Stimulated activated naive B cell treated with anti-CD40 and anti-IgM and Interleukin-4, amounts not matched to agents 10 μg/mL and 1 μg/mL and 100 μg/mL, for 72 hours (primary cell): ENCODE results near the gene TMEM252.

Source experiments
- ATAC-seq, 2 donors: fragments of 150-1000 bp; cut with Tn5 transposase; replicated peaks; 2 replicates each; pipeline ENCODE4 v1.10.0; 2021; ENCODE audit warnings: moderate library complexity in 1 of 2
- DNase-seq: peaks from one replicate; pipeline ENCODE4 v3.0.0; 2021
- H3K27ac Mint-ChIP-seq: one replicate; pipeline ENCODE4 v1.8.0; 2022; ENCODE audit warnings: mild to moderate bottlenecking, mixed read lengths
- H3K27me3 Mint-ChIP-seq, 2 donors: one replicate each; pipeline ENCODE4 v1.8.0; 2022; ENCODE audit warnings: mixed read lengths in 2 of 2
- H3K36me3 Mint-ChIP-seq, 2 donors: one replicate each; pipeline ENCODE4 v1.8.0; 2022; ENCODE audit warnings: mixed read lengths in 2 of 2, mild to moderate bottlenecking in 1 of 2
- H3K4me1 Mint-ChIP-seq, 2 donors: one replicate each; pipeline ENCODE4 v1.8.0; 2022; ENCODE audit warnings: mixed read lengths in 2 of 2, mild to moderate bottlenecking in 1 of 2
- H3K4me3 Mint-ChIP-seq, 2 donors: one replicate each; pipeline ENCODE4 v1.8.0; 2022; ENCODE audit warnings: mild to moderate bottlenecking in 2 of 2, mixed read lengths in 2 of 2, moderate library complexity in 1 of 2
- H3K9me3 Mint-ChIP-seq, 2 donors: one replicate each; pipeline ENCODE4 v1.8.0; 2022; ENCODE audit warnings: mixed read lengths in 2 of 2, mild to moderate bottlenecking in 1 of 2

TMEM252 gene

GRCh38 chr9:68522954-68523353, 17.7 kb downstream of the TMEM252 start:
- H3K27ac Mint-ChIP-seq = no peak overlapping the region
- no peak overlapping the region for H3K4me3 Mint-ChIP-seq
- peaks cover 2 to 6% of the 10 kb centered on the region in 2 donors for H3K4me1 Mint-ChIP-seq
- H3K27me3 Mint-ChIP-seq = peaks cover 5 to 12% of the 10 kb centered on the region in 2 donors
- peaks cover 5 to 8% of the 10 kb centered on the region in 2 donors for H3K9me3 Mint-ChIP-seq
- no peak for DNase-seq
- ATAC-seq = no peak
- no peaks in the 10 kb centered on the region for H3K36me3 Mint-ChIP-seq

- DNase-seq (no peak), ATAC-seq (no peak)
- H3K4me3 Mint-ChIP-seq = no peak overlapping the region
- no peaks in the 10 kb centered on the region for H3K36me3 Mint-ChIP-seq
- H3K27me3 Mint-ChIP-seq = peaks cover 5 to 7% of the 10 kb centered on the region in 2 donors
- H3K9me3 Mint-ChIP-seq = peaks cover 5 to 8% of the 10 kb centered on the region in 2 donors
- no peak overlapping the region for H3K27ac Mint-ChIP-seq
- peaks cover 2 to 6% of the 10 kb centered on the region in 2 donors for H3K4me1 Mint-ChIP-seq
Measured at GRCh38 chr9:68522131-68522530, 18.6 kb downstream of the TMEM252 start.

- Mint-ChIP-seq H3K9me3 (peaks cover 5 to 8% of the 10 kb centered on the region in 2 donors), H3K27me3 (peaks cover 0 to 5% of the 10 kb centered on the region in 2 donors), H3K4me3 (no peak overlapping the region), H3K27ac (no peak overlapping the region), H3K36me3 (no peaks in the 10 kb centered on the region), H3K4me1 (no peaks in the 10 kb centered on the region)
- no peak for ATAC-seq
- DNase-seq = no peak
Measured at GRCh38 chr9:68515326-68516017, 25.2 kb downstream of the TMEM252 start.

GRCh38 chr9:68513981-68514380, 26.7 kb downstream of the TMEM252 start:
- H3K36me3 Mint-ChIP-seq = no peaks in the 10 kb centered on the region
- H3K4me3 Mint-ChIP-seq = no peak overlapping the region
- H3K9me3 Mint-ChIP-seq = peaks cover 5 to 8% of the 10 kb centered on the region in 2 donors
- ATAC-seq (no peak), DNase-seq (no peak)
- no peak overlapping the region for H3K27ac Mint-ChIP-seq
- peaks cover 0 to 5% of the 10 kb centered on the region in 2 donors for H3K27me3 Mint-ChIP-seq
- H3K4me1 Mint-ChIP-seq = peaks cover 3 to 6% of the 10 kb centered on the region in 2 donors

- ATAC-seq = no peak
- peaks cover 2 to 4% of the 10 kb centered on the region in 2 donors for H3K9me3 Mint-ChIP-seq
- peaks cover 0 to under 1% of the 10 kb centered on the region in 2 donors for H3K27me3 Mint-ChIP-seq
Measured at GRCh38 chr9:68513385-68513784, 27.3 kb downstream of the TMEM252 start.

GRCh38 chr9:68509689-68510088, 31.0 kb downstream of the TMEM252 start:
- peaks cover 7 to 17% of the 10 kb centered on the region in 2 donors for H3K4me1 Mint-ChIP-seq
- H3K36me3 Mint-ChIP-seq = no peaks in the 10 kb centered on the region
- ATAC-seq = no peak
- DNase-seq = no peak
- no peaks in the 10 kb centered on the region for H3K9me3 Mint-ChIP-seq
- H3K27me3 Mint-ChIP-seq = no peaks in the 10 kb centered on the region
- H3K4me3 Mint-ChIP-seq = no peak overlapping the region
- H3K27ac Mint-ChIP-seq = no peak overlapping the region

More at GRCh38 chr9:68513385-68513784, 27.3 kb downstream of the TMEM252 start:
- Mint-ChIP-seq H3K27ac (no peak overlapping the region), H3K4me1 (peaks cover 3 to 6% of the 10 kb centered on the region in 2 donors), H3K36me3 (no peaks in the 10 kb centered on the region), H3K4me3 (no peak overlapping the region)
- DNase-seq = no peak

GRCh38 chr9:68508547-68508946, 32.1 kb downstream of the TMEM252 start:
- Mint-ChIP-seq H3K4me3 (no peak overlapping the region), H3K36me3 (no peaks in the 10 kb centered on the region), H3K27me3 (no peaks in the 10 kb centered on the region), H3K4me1 (peaks cover 7 to 17% of the 10 kb centered on the region in 2 donors), H3K9me3 (no peaks in the 10 kb centered on the region), H3K27ac (no peak overlapping the region)
- DNase-seq = no peak
- no peak for ATAC-seq

GRCh38 chr9:68507806-68508145, 32.9 kb downstream of the TMEM252 start:
- no peak overlapping the region for H3K4me3 Mint-ChIP-seq
- DNase-seq = no peak
- no peak overlapping the region for H3K27ac Mint-ChIP-seq
- no peaks in the 10 kb centered on the region for H3K27me3 Mint-ChIP-seq
- H3K9me3 Mint-ChIP-seq = no peaks in the 10 kb centered on the region
- H3K4me1 Mint-ChIP-seq = peaks cover 7 to 17% of the 10 kb centered on the region in 2 donors
- H3K36me3 Mint-ChIP-seq = no peaks in the 10 kb centered on the region
- no peak for ATAC-seq

- peaks cover 7 to 17% of the 10 kb centered on the region in 2 donors for H3K4me1 Mint-ChIP-seq
- no peak overlapping the region for H3K27ac Mint-ChIP-seq
- DNase-seq (no peak), ATAC-seq (no peak)
- H3K27me3 Mint-ChIP-seq = no peaks in the 10 kb centered on the region
- no peaks in the 10 kb centered on the region for H3K36me3 Mint-ChIP-seq
- no peak overlapping the region for H3K4me3 Mint-ChIP-seq
- H3K9me3 Mint-ChIP-seq = no peaks in the 10 kb centered on the region
Measured at GRCh38 chr9:68507130-68507805, 33.4 kb downstream of the TMEM252 start.

- no peaks in the 10 kb centered on the region for H3K9me3 Mint-ChIP-seq
- DNase-seq (no peak), ATAC-seq (peak in 1 of 2 donors; percentile 38)
- peaks cover 7 to 17% of the 10 kb centered on the region in 2 donors for H3K4me1 Mint-ChIP-seq
- no peaks in the 10 kb centered on the region for H3K27me3 Mint-ChIP-seq
- no peak overlapping the region for H3K4me3 Mint-ChIP-seq
- no peaks in the 10 kb centered on the region for H3K36me3 Mint-ChIP-seq
- H3K27ac Mint-ChIP-seq = peak overlapping the region; percentile 72
Measured at GRCh38 chr9:68506551-68506950, 34.1 kb downstream of the TMEM252 start.

GRCh38 chr9:68505681-68506409, 34.8 kb downstream of the TMEM252 start:
- ATAC-seq = peak; percentile 90 to 91
- H3K9me3 Mint-ChIP-seq = no peaks in the 10 kb centered on the region
- no peaks in the 10 kb centered on the region for H3K36me3 Mint-ChIP-seq
- H3K27ac Mint-ChIP-seq = peak overlapping the region; percentile 72
- peak; percentile 20 for DNase-seq
- peaks cover 7 to 17% of the 10 kb centered on the region in 2 donors for H3K4me1 Mint-ChIP-seq
- H3K27me3 Mint-ChIP-seq = no peaks in the 10 kb centered on the region
- no peak overlapping the region for H3K4me3 Mint-ChIP-seq

- peaks cover 3 to 11% of the 10 kb centered on the region in 2 donors for H3K4me1 Mint-ChIP-seq
- no peak for ATAC-seq
- no peaks in the 10 kb centered on the region for H3K36me3 Mint-ChIP-seq
- peaks cover 6 to 8% of the 10 kb centered on the region in 2 donors for H3K27me3 Mint-ChIP-seq
- no peak overlapping the region for H3K27ac Mint-ChIP-seq
- no peak overlapping the region for H3K4me3 Mint-ChIP-seq
- H3K9me3 Mint-ChIP-seq = no peaks in the 10 kb centered on the region
- DNase-seq = no peak
Measured at GRCh38 chr9:68502279-68502678, 38.4 kb downstream of the TMEM252 start.

GRCh38 chr9:68500457-68501381, 40.0 kb downstream of the TMEM252 start:
- H3K27ac Mint-ChIP-seq = no peak overlapping the region
- H3K4me1 Mint-ChIP-seq = no peaks in the 10 kb centered on the region
- ATAC-seq = no peak
- H3K4me3 Mint-ChIP-seq = no peak overlapping the region
- no peaks in the 10 kb centered on the region for H3K9me3 Mint-ChIP-seq
- H3K36me3 Mint-ChIP-seq = no peaks in the 10 kb centered on the region
- H3K27me3 Mint-ChIP-seq = peaks cover 6 to 8% of the 10 kb centered on the region in 2 donors
- no peak for DNase-seq

- no peaks in the 10 kb centered on the region for H3K9me3 Mint-ChIP-seq
- no peaks in the 10 kb centered on the region for H3K36me3 Mint-ChIP-seq
- DNase-seq (no peak), ATAC-seq (no peak)
- no peak overlapping the region for H3K27ac Mint-ChIP-seq
- no peak overlapping the region for H3K4me3 Mint-ChIP-seq
- no peaks in the 10 kb centered on the region for H3K4me1 Mint-ChIP-seq
- H3K27me3 Mint-ChIP-seq = peaks cover 6 to 8% of the 10 kb centered on the region in 2 donors
Measured at GRCh38 chr9:68498816-68499215, 41.9 kb downstream of the TMEM252 start.
